NCI-H82 treated with DMSO at 0.1 percent for 48 hours (cell line): ENCODE results near the gene AMHR2.

Experiments used
- DNase-seq: peaks from one replicate; lab custom pipeline; 2025; ENCODE audit not compliant: unreplicated experiment; lab: John Stamatoyannopoulos, UW

The AMHR2 gene

DNA sequence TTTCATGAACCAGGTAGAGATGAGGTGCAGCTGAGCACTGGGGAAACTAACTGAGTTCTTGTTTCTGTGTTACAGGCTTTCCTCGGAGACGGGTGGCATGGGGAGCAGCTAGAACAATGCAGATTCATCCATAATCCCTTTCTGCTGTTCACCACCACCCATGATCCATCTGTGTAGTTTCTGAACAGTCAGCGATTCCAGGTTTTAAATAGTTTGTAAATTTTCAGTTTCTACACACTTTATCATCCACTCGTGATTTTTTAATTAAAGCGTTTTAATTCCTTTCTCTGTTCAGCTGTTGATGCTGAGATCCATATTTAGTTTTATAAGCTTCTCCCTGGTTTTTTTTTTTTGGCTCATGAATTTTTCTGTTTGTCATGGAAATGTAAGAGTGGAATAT lies 55.7 kb downstream of the AMHR2 start:
- DNase-seq: no peak

DNA sequence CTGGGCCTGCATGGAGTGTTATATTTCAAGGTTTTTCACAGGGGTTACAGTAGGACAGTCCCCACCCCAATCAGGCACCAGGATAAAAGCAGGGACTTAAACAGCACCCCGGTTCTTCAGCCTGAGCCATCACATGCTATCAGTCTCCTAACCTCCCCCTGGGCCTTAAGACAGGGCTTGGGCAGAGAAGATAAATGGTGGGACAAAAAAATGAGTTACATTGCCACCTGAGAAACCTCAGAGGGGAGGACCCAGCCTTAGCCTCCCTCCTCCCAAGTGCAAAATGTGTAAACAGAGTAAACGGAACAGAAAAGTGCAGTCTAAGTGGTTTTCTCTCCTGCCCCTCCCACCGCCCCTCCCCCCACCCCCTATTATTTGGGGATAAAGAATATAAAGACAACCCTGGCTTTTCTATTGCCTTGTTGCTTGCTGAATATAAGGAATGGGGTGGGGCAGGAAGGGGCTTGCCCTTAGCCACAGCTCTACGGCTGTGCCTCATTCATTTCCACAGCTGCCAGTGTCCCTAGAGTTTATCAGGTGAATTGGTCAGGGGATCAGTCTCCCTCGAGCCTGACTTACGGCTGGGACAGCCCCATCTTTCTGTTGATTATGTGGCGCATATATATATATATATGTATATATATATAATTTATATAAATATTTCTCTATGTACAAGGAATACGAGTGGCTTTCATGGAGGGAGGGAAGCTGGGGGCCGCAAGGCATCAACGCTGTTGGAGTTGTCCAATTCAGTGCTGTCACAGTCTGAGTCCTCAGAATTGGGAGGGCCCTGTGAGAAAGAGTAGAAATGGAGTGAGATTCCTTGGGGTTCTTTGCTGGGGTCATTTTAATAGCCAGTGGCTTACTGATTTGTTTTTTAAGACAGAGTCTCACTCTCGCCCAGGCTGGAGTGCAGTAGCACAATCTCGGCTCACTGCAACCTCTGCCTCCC lies 57.1 kb downstream of the AMHR2 start:
- no peak for DNase-seq
